HG03039 (cell line): Measurements from ENCODE around the gene MAX.
"Not testable (repeated sequence)": the region's sequence is repeated elsewhere in the genome, so short reads cannot be mapped to it uniquely, and the experiment has no call there.

Experiments used
- ATAC-seq: cut with Tn5 transposase; IDR thresholded peaks from one replicate; pipeline ENCODE4 v1.9.1; 2021; ENCODE audit warnings: mild to moderate bottlenecking, moderate library complexity; ENCODE audit not compliant: unreplicated experiment

The MAX gene

GRCh38 chr14:65040666-65041433, 61.5 kb downstream of the MAX start:
- no peak for ATAC-seq

GRCh38 chr14:65038966-65039365, 63.4 kb downstream of the MAX start:
- no peak for ATAC-seq

DNA sequence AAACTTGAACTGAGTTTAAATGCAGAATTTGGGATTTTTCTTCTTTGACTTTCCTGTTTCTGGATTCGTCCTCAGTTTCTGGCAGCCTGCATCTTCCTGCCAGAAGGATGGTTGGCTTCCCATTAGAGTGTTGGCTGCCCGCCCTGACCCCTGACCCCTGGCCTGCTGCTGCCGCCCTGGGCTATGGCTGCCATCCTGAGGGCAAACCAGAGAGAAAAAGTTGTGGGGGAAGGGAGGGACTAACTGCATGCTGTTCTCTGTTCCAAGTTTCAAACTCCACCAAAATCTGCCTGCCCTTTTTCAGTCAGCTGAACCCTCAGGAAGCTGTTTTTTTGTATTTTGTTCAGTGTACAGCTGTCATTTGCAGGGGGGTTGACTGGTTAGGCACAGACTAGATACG, 67.3 kb downstream of the MAX start:
- no peak for ATAC-seq

DNA sequence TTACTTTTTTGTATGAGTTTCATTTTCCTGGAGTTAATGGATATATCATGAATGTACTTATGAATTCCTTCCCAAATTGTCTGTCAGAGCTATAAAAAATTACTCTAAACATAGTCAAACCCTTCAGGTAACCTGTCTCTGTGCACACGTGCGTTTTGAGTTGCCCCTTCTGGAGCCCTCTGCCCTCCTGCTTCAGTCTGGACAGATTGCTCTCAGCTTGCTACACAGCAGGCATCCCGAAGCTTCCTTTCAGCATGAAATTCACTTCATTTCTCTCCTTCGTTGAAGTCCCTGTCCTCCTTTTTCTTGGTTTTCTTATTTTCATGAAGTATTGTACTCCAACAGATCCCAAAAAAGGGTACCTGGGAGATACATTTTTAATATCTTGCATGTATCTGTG, 68.3 kb downstream of the MAX start:
- no peak for ATAC-seq

DNA sequence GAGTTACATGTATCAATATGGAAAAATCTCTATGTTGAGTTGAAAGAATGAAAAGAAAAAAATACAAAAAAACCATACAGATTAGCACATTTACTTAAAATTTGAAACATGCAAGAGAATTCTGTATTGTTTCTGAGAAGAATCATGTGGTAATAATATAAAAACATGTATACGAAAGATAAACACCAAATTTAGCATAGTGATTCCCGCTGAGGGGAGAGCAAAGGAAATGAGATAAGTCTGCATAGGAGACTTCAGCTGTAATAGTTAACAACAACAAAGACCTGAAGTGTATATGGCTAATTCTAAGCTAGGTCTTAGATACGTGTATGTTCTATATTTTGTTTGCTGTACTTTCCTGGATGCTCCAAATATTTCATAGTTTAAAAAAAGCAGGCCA, 69.1 kb downstream of the MAX start:
- ATAC-seq, result no peak

DNA sequence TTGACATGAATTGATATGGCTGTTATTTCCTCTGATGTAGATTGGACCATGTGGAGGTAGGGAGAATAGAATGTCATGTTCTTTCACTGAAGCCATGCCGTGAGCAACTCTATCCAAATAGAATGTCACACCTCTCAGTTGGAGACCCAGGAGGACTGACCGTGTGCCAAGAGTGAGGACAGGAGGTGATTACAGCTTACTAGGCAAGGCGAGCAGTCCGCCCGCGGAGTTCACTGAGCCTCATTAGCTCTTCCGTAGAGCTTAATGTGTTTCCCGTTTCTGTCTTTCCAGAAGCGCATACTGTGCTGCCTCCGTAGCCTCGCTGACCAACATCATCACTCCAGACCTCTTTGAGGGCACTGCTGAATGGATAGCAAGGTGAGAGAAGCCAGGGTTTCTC, 70.0 kb downstream of the MAX start:
- ATAC-seq, result no peak

DNA sequence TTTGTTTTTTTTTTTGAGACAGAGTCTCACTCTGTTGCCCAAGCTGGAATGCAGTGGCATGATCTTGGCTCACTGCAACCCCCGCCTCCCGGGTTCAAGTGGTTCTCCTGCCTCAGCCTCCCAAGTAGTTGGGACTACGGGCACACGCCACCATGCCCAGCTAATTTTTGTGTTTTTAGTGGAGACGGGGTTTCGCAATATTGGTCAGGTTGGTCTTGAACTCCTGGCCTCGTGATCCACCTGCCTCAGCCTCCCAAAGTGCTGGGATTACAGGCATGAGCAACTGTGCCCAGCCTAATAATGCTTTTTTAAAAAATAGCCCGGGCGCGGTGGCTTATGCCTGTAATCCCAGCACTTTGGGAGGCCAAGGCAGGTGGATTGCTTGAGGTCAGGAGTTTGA, 71.0 kb downstream of the MAX start:
- ATAC-seq, result not testable (repeated sequence)

DNA sequence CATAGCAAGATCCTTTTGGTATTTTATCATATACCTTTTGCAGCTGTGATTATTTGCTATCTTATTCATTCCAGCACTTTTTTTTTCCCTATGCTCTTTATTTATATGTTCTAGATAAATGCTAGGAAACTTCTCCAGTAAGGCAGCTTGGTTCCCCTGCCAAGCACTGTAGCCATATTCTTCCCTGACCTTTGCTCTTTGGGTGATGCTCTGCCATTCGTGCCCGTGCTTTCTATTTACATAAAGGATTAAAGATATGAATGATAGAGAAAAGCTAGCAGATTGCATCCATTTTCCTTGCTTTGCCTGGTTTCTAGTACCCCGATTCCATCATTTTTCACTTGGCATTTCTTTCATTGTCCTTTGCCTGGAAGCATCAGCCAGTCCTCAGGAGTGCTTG, 73.4 kb downstream of the MAX start:
- no peak for ATAC-seq

GRCh38 chr14:65027127-65027799, 75.1 kb downstream of the MAX start:
- no peak for ATAC-seq

DNA sequence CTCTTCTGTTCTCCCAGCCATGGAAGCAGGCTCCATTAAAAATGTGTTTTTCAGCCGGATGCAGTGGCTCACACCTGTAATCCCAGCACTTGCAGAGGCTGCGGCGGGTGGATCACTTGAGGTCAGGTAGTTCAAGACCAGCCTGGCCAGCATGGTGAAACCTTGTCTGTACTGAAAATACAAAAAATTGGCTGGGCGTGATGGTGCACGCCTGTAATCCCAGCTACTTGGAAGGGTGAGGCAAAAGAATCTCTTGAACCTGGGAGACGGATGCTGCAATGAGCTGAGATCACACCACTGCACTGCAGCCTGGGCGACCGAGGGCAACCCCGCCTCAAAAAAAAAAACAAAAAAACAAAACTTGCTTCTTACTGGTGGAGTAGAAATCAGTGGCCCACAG, 75.8 kb downstream of the MAX start:
- ATAC-seq, result no peak

GRCh38 chr14:65025818-65026217, 76.5 kb downstream of the MAX start:
- no peak for ATAC-seq
